Glutamatergic neuron (in vitro differentiated cells): Measurements from ENCODE around the gene ANKLE2. TPM values are rescaled to one million over a fixed set of nuclear protein-coding genes. Genes with fewer than 3 reads are reported as not detected.

Source experiments
- DNase-seq: peaks from one replicate; pipeline ENCODE4 v3.0.0; 2022
- H3K27ac Mint-ChIP-seq: one replicate; pipeline ENCODE4 v1.8.0; 2020; ENCODE audit warnings: mild to moderate bottlenecking, mixed read lengths, inconsistent platforms; ENCODE audit not compliant: unreplicated experiment
- H3K27me3 Mint-ChIP-seq: one replicate; pipeline ENCODE4 v1.8.0; 2020; ENCODE audit warnings: mild to moderate bottlenecking, moderate library complexity, mixed read lengths, inconsistent platforms; ENCODE audit not compliant: unreplicated experiment
- H3K36me3 Mint-ChIP-seq: one replicate; pipeline ENCODE4 v1.8.0; 2020; ENCODE audit warnings: mild to moderate bottlenecking, mixed read lengths, inconsistent platforms; ENCODE audit not compliant: unreplicated experiment
- H3K4me1 Mint-ChIP-seq: one replicate; pipeline ENCODE4 v1.8.0; 2020; ENCODE audit warnings: mild to moderate bottlenecking, low read depth, mixed read lengths, inconsistent platforms; ENCODE audit not compliant: unreplicated experiment
- H3K4me3 Mint-ChIP-seq: one replicate; pipeline ENCODE4 v1.8.0; 2020; ENCODE audit warnings: mild to moderate bottlenecking, mixed read lengths, inconsistent platforms; ENCODE audit not compliant: unreplicated experiment
- H3K9me3 Mint-ChIP-seq: one replicate; pipeline ENCODE4 v1.8.0; 2020; ENCODE audit warnings: mild to moderate bottlenecking, moderate library complexity, mixed read lengths, inconsistent platforms; ENCODE audit not compliant: unreplicated experiment
- total RNA-seq: library from RNA; stranded (reverse); fragmentation: NEBNext Ultra II Directional; extraction: Animal tissue kit (Norgen Biotek cat#: 25700); gene quantifications from one replicate; pipeline ENCODE4 v1.2.1, GENCODE V29; 2021; ENCODE audit not compliant: unreplicated experiment
- TF ChIP-seq, protein P1 (sequence below): fragments of 200-600 bp; sonication (generic); IDR thresholded peaks from one replicate; pipeline ENCODE4 v1.5.0; 2021; ENCODE audit not compliant: partially characterized antibody, unreplicated experiment

Gene ANKLE2
- total RNA-seq, 1 donor from 2014 or later, result 105 TPM

DNA sequence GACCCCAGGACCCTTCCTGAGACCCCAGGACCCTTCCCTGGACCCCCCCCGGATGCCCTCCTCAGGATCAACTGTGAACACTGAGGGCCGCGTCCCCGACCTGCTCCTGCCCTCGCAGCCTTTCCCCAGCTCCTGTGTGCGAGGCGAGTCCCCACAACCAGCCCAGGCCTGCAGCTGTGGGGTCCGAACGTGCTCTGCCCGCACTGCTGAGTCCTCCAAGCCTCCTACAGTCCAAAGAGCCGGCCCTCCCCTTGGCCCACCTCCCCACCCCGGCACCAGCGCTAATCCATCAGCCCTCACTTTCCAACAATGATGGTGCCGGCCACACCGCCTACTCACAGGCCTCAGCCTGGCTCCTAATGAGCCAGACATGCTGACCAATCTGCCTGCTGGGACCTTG, 26.2 kb upstream of the ANKLE2 start:
- Mint-ChIP-seq H3K4me1 (no peaks in the 10 kb centered on the region), H3K9me3 (peaks cover 10% of the 10 kb centered on the region), H3K27me3 (peaks cover 6% of the 10 kb centered on the region), H3K36me3 (peaks cover 10% of the 10 kb centered on the region), H3K27ac (peak overlapping the region; percentile 78), H3K4me3 (no peak overlapping the region)
- no peak for DNase-seq
- TF ChIP-seq, protein P1, sequence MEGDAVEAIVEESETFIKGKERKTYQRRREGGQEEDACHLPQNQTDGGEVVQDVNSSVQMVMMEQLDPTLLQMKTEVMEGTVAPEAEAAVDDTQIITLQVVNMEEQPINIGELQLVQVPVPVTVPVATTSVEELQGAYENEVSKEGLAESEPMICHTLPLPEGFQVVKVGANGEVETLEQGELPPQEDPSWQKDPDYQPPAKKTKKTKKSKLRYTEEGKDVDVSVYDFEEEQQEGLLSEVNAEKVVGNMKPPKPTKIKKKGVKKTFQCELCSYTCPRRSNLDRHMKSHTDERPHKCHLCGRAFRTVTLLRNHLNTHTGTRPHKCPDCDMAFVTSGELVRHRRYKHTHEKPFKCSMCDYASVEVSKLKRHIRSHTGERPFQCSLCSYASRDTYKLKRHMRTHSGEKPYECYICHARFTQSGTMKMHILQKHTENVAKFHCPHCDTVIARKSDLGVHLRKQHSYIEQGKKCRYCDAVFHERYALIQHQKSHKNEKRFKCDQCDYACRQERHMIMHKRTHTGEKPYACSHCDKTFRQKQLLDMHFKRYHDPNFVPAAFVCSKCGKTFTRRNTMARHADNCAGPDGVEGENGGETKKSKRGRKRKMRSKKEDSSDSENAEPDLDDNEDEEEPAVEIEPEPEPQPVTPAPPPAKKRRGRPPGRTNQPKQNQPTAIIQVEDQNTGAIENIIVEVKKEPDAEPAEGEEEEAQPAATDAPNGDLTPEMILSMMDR, result no peak

DNA sequence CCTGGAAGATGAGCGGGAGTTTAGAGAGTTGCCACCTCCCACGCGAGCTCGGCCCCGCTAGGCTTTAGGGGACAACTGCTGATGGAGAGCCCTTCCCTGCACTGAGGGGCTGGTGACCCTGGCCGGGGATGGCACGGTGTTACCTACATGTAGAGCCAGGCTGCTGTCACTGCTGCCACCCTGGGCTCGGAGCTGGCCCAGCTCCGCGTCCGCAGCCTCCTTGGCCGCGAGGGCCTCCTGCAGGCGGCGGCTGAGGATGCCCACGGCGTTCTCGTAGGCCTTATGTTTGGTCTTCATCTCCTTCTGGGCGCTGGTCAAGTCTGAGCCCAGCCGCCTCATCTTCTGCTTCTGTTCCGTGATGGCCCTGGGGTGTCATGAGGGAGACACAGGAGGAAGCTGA, 24.6 kb upstream of the ANKLE2 start:
- TF ChIP-seq, protein P1, result no peak
- Mint-ChIP-seq H3K9me3 (peaks cover 10% of the 10 kb centered on the region), H3K27ac (no peak overlapping the region), H3K4me1 (no peaks in the 10 kb centered on the region), H3K27me3 (peaks cover 6% of the 10 kb centered on the region), H3K36me3 (peaks cover 10% of the 10 kb centered on the region), H3K4me3 (no peak overlapping the region)
- no peak for DNase-seq

DNA sequence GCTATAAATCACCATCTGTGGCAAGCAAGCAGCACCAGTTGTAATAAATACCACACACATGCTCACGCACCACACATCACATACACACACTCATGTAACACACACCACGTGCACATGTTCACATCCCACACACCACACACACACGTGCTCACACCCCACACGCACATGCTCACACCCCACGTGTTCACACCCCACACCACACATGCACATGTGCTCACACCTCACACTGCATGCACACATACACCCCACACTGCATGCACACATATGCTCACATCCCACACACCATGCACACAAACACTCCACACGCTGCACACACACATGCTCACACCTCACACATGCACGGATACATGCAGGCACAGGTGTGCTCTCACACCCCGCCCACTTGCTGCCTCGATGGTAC, 22.9 kb upstream of the ANKLE2 start:
- DNase-seq, result no peak
- H3K9me3 Mint-ChIP-seq, result peaks cover 12% of the 10 kb centered on the region
- peak overlapping the region; percentile 81 for H3K27ac Mint-ChIP-seq
- H3K36me3 Mint-ChIP-seq, result peaks cover 20% of the 10 kb centered on the region
- peaks cover 11% of the 10 kb centered on the region for H3K27me3 Mint-ChIP-seq
- H3K4me3 Mint-ChIP-seq, result no peak overlapping the region
- H3K4me1 Mint-ChIP-seq, result no peaks in the 10 kb centered on the region
- TF ChIP-seq, protein P1, result no peak

DNA sequence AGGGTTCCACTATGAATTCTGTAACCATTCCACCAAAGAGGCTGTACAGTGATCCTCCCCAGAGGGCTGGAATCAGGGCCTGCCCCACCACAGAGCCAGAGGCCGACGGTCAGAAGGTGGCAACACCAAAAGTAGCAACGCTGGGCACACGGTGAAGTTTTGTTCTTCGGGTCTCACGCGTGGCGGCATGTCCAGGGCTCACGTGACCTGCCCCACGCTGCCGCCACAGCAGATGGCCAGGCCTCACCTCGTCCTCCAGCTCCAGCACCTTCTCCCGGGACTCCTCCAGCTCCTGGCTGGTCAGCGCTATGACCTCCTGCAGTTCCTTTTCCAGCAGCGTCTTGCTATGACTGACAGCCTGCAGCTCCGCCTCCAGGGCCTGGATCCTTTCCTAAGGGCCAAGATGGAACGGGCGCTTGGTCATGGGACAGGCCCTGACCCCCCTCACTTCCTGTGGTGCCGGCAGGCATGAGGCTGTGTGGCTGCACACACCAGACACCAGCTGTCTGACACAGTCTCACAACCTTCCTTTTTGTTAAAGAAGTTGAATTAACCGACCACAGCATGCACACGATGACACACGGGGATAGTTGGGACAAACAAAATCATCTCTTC, 22.4 kb upstream of the ANKLE2 start:
- no peak for DNase-seq
- TF ChIP-seq, protein P1, result no peak
- H3K36me3 Mint-ChIP-seq, result peaks cover 21% of the 10 kb centered on the region
- H3K4me1 Mint-ChIP-seq, result no peaks in the 10 kb centered on the region
- peaks cover 12% of the 10 kb centered on the region for H3K27me3 Mint-ChIP-seq
- H3K4me3 Mint-ChIP-seq, result no peak overlapping the region
- peaks cover 14% of the 10 kb centered on the region for H3K9me3 Mint-ChIP-seq
- H3K27ac Mint-ChIP-seq, result peak overlapping the region; percentile 81

DNA sequence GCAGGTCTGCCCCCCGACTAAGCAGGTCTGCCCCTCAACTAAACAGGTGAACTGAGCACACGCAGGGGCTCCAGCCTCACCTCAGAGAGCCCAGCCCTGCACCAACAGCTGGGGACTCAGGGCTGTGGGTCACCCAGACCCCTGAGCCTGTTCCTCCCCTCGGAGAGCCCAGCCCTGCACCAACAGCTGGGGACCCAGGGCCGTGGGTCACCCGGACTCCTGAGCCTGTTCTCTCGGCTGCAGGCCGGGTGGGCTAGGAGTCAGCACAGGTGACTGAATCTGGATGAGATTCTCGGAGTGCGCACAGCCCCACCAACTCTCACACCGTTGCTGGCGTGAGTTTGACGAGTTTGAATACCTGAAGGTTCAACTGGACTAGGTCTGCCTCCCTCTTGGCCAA, 20.3 kb upstream of the ANKLE2 start:
- Mint-ChIP-seq H3K27ac (no peak overlapping the region), H3K36me3 (peaks cover 16% of the 10 kb centered on the region), H3K9me3 (peaks cover 11% of the 10 kb centered on the region), H3K4me3 (no peak overlapping the region), H3K4me1 (no peaks in the 10 kb centered on the region), H3K27me3 (peaks cover 7% of the 10 kb centered on the region)
- TF ChIP-seq, protein P1, result no peak
- DNase-seq, result no peak
